H9 (cell line): Measurements from ENCODE around the gene CBX8. TPM values are rescaled to one million over a fixed set of nuclear protein-coding genes. Genes with fewer than 3 reads are reported as not detected.
A peak's percentile ranks its signal among the peaks of the same experiment; 100 is the strongest.

Source experiments
- DNase-seq: peaks from one replicate; pipeline ENCODE4 v3.0.0-alpha.2; 2017
- H2AFZ ChIP-seq: one replicate; pipeline ENCODE4 v1.6.1; 2013; ENCODE audit warnings: mild to moderate bottlenecking, low read length, control low read depth, moderate library complexity
- H2AK5ac ChIP-seq: 2 replicates; pipeline ENCODE4 v1.6.1; 2013; ENCODE audit warnings: low read length, control low read depth, mixed read lengths; ENCODE audit not compliant: insufficient read length
- H2BK120ac ChIP-seq: one replicate; pipeline ENCODE4 v1.6.1; 2013; ENCODE audit warnings: low read depth, mild to moderate bottlenecking, low read length, control low read depth, inconsistent platforms; ENCODE audit not compliant: poor library complexity, severe bottlenecking
- H2BK12ac ChIP-seq: 2 replicates; pipeline ENCODE4 v1.6.1; 2013; ENCODE audit warnings: low read length, control low read depth, mixed read lengths, low read depth; ENCODE audit not compliant: insufficient read length
- H2BK15ac ChIP-seq: 2 replicates; pipeline ENCODE4 v1.6.1; 2013; ENCODE audit warnings: low read depth, low read length, control low read depth
- H2BK20ac ChIP-seq: one replicate; pipeline ENCODE4 v1.6.1; 2013; ENCODE audit warnings: low read depth, mild to moderate bottlenecking, low read length, control low read depth, inconsistent platforms; ENCODE audit not compliant: poor library complexity, severe bottlenecking
- H2BK5ac ChIP-seq: 2 replicates; pipeline ENCODE4 v1.6.1; 2013; ENCODE audit warnings: low read length, control low read depth, mixed read lengths; ENCODE audit not compliant: insufficient read length
- H3K14ac ChIP-seq: 2 replicates; pipeline ENCODE4 v1.6.1; 2013; ENCODE audit warnings: low read length, control low read depth; ENCODE audit not compliant: insufficient read depth
- H3K18ac ChIP-seq: 2 replicates; pipeline ENCODE4 v1.6.1; 2013; ENCODE audit warnings: low read depth, mild to moderate bottlenecking, mixed read lengths, low read length, control low read depth; ENCODE audit not compliant: insufficient read length
- H3K23ac ChIP-seq: 2 replicates; pipeline ENCODE4 v1.6.1; 2013; ENCODE audit warnings: low read length, control low read depth, mixed read lengths, low read depth; ENCODE audit not compliant: insufficient read length
- H3K23me2 ChIP-seq: 2 replicates; pipeline ENCODE4 v1.6.1; 2013; ENCODE audit warnings: low read depth, mild to moderate bottlenecking, mixed read lengths, low read length, control low read depth; ENCODE audit not compliant: insufficient read length, poor library complexity, severe bottlenecking
- H3K27ac ChIP-seq: 2 replicates; pipeline ENCODE4 v1.5.1; 2013; ENCODE audit warnings: low read length, control low read depth, mixed read lengths, low read depth; ENCODE audit not compliant: insufficient read length
- H3K27me3 ChIP-seq: 2 replicates; pipeline ENCODE4 v1.6.1; 2013; ENCODE audit warnings: low read length, control low read depth, inconsistent platforms; ENCODE audit not compliant: insufficient read depth
- H3K4ac ChIP-seq: 2 replicates; pipeline ENCODE4 v1.6.1; 2013; ENCODE audit warnings: low read depth, mild to moderate bottlenecking, control low read depth, inconsistent platforms, low read length, moderate library complexity
- H3K4me1 ChIP-seq: 2 replicates; pipeline ENCODE4 v1.6.1; 2013; ENCODE audit warnings: low read length, control low read depth, inconsistent platforms; ENCODE audit not compliant: insufficient read depth
- H3K4me2 ChIP-seq: 2 replicates; pipeline ENCODE4 v1.6.1; 2013; ENCODE audit warnings: low read length, control low read depth, mixed read lengths; ENCODE audit not compliant: insufficient read length, insufficient read depth
- H3K56ac ChIP-seq: 2 replicates; pipeline ENCODE4 v1.6.1; 2013; ENCODE audit warnings: low read depth, mild to moderate bottlenecking, mixed read lengths, low read length, control low read depth; ENCODE audit not compliant: insufficient read length
- H3K79me1 ChIP-seq: 2 replicates; pipeline ENCODE4 v1.6.1; 2013; ENCODE audit warnings: low read depth, mild to moderate bottlenecking, moderate library complexity, low read length, control low read depth, inconsistent platforms; ENCODE audit not compliant: insufficient read depth, poor library complexity, severe bottlenecking
- H3K79me2 ChIP-seq: 2 replicates; pipeline ENCODE4 v1.6.1; 2013; ENCODE audit warnings: low read length, control low read depth, inconsistent platforms; ENCODE audit not compliant: insufficient read depth
- H3K9ac ChIP-seq: 2 replicates; pipeline ENCODE4 v1.6.1; 2013; ENCODE audit warnings: low read length, control low read depth, mixed read lengths; ENCODE audit not compliant: insufficient read length; ENCODE audit errors: extremely low read depth
- H3K9me3 ChIP-seq: one replicate; pipeline ENCODE4 v1.6.1; 2013; ENCODE audit warnings: low read depth, low read length, inconsistent platforms; ENCODE audit not compliant: control insufficient read depth
- H3T11ph ChIP-seq: one replicate; pipeline ENCODE4 v1.6.1; 2013; ENCODE audit warnings: mild to moderate bottlenecking, low read length, control low read depth, inconsistent platforms
- H4K20me1 ChIP-seq: one replicate; pipeline ENCODE4 v1.6.1; 2013; ENCODE audit not compliant: control insufficient read depth, insufficient read length, insufficient read depth
- H4K5ac ChIP-seq: 2 replicates; pipeline ENCODE4 v1.6.1; 2013; ENCODE audit warnings: low read depth, mild to moderate bottlenecking, mixed read lengths, low read length, control low read depth; ENCODE audit not compliant: insufficient read length
- H4K8ac ChIP-seq: replicated peaks from 2 replicates; pipeline ENCODE4 v1.6.1; 2013; ENCODE audit warnings: low read length, control low read depth, mixed read lengths, low read depth; ENCODE audit not compliant: insufficient read length
- H4K91ac ChIP-seq: 2 replicates; pipeline ENCODE4 v1.6.1; 2013; ENCODE audit warnings: low read depth, mild to moderate bottlenecking, moderate library complexity, mixed read lengths, low read length, control low read depth; ENCODE audit not compliant: insufficient read length
- H3K27ac Mint-ChIP-seq, 3 experiments: 2 replicates in 2 of 3; 3 replicates in 1 of 3; pipeline ENCODE4 v1.8.0; 2020 to 2021; ENCODE audit warnings: mixed read lengths in 3 of 3, mild to moderate bottlenecking in 1 of 3, moderate library complexity in 1 of 3
- H3K27me3 Mint-ChIP-seq: 2 replicates; pipeline ENCODE4 v1.8.0; 2021; ENCODE audit warnings: low read depth, mild to moderate bottlenecking, moderate library complexity, mixed read lengths
- H3K36me3 Mint-ChIP-seq, 3 experiments: 2 replicates in 2 of 3; 3 replicates in 1 of 3; pipeline ENCODE4 v1.8.0; 2020 to 2021; ENCODE audit warnings: low read depth in 3 of 3, mixed read lengths in 3 of 3; ENCODE audit not compliant: insufficient read depth in 1 of 3
- H3K4me1 Mint-ChIP-seq, 2 experiments: 2 replicates each; pipeline ENCODE4 v1.8.0; 2020; ENCODE audit warnings: mixed read lengths in 2 of 2
- H3K4me3 Mint-ChIP-seq, 2 experiments: 2 replicates in 1 of 2; 3 replicates in 1 of 2; pipeline ENCODE4 v1.8.0; 2020 to 2021; ENCODE audit warnings: mild to moderate bottlenecking in 2 of 2, mixed read lengths in 2 of 2, moderate library complexity in 1 of 2
- H3K9me3 Mint-ChIP-seq, 2 experiments: 2 replicates in 1 of 2; 3 replicates in 1 of 2; pipeline ENCODE4 v1.8.0; 2020; ENCODE audit warnings: mild to moderate bottlenecking in 2 of 2, mixed read lengths in 2 of 2, moderate library complexity in 1 of 2
- WGBS: extraction: QIAGEN DNeasy Blood & Tissue Kit; methylation state at CpG from one replicate; pipeline ENCODE4 v1.1.7; 2013; ENCODE audit warnings: missing lambda C conversion rate, low lambda C conversion rate, mixed read lengths; ENCODE audit not compliant: insufficient read length; ENCODE audit errors: extremely low coverage; 5-methylcytosine and 5-hydroxymethylcytosine counted together
- total RNA-seq: library from RNA; stranded (reverse); gene quantifications from 2 replicates; pipeline ENCODE4 v1.2.1, GENCODE V29; 2021
- TF ChIP-seq, protein P1 (sequence below): fragments of 200-600 bp; sonication (generic); conservative IDR thresholded peaks from 3 replicates; pipeline ENCODE4 v1.8.0; 2021; ENCODE audit warnings: antibody characterized with exemption, mild to moderate bottlenecking

CBX8 gene
- total RNA-seq, 1 experiment from 2014 or later, result 1.2 TPM

DNA sequence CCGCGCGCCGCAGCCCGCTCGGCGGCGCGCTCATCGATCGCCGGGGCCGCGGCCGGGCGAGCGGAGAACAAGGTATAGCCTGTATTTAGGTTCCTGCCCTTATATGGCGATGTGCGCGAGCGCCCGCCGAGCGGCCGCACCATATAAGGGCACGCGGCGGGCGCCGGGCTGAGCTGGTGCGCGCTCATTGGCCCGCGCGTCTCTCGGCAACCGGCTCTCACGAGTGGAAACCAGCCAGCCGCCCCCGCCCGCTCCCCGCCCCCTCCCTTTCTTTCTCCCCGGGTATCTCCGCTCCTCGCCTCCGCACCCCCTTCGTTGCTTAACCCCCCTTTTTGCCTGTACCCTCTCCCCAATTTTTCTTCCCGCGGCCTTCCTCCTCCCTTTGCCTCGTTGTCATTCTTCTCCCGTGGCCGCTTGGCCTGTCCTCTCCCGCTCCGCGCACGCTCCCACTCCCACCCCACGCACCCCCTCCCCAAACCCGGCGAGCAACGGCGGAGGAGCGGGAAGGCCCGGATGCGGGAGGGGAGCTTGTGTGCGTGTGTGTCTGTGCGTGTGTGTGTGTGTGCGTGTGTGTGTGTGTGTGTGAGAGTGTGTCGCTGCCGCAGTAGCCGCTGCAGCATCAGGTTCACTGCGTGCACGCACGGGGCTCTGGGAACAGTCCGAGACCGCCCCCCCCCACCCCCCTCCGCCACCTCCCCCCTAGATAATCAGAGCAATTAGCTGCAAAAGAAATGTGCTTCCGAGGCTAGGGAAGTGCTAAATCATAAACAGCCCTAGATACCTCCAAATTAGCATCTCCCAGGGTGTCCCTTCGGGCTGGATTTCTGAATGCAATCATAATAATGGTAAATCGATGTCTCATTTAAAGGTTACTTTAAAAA lies 13.5 kb upstream of the CBX8 start:
- peak overlapping the region; percentile 99 for H3K18ac ChIP-seq
- WGBS, result no CpG with 5 or more reads among the region's 79 CpGs
- H3K23me2 ChIP-seq, result peaks cover 3% of the 10 kb centered on the region
- Mint-ChIP-seq H3K4me1 (peaks cover 40 to 49% of the 10 kb centered on the region in 2 experiments), H3K36me3 (no peaks in the 10 kb centered on the region; a peak in 1 of 7 replicates), H3K9me3 (peaks cover 5 to 7% of the 10 kb centered on the region in 2 experiments; a peak in 3 of 5 replicates), H3K27ac (no peak overlapping the region), H3K27me3 (peaks cover 92% of the 10 kb centered on the region), H3K4me3 (peak overlapping the region; percentile 5 to 73; a peak in 4 of 5 replicates)
- no peaks in the 10 kb centered on the region for H3K79me2 ChIP-seq
- H3K79me1 ChIP-seq, result no peaks in the 10 kb centered on the region
- H2AFZ ChIP-seq, result no peak overlapping the region
- no peak overlapping the region; the same call in 1 of the 2 replicates for H3K4ac ChIP-seq
- H2BK5ac ChIP-seq, result no peak overlapping the region
- H2BK20ac ChIP-seq, result no peak overlapping the region
- peak overlapping the region; percentile 96 for H2BK120ac ChIP-seq
- H4K20me1 ChIP-seq, result no peaks in the 10 kb centered on the region
- H3K56ac ChIP-seq, result no peak overlapping the region
- H2AK5ac ChIP-seq, result no peak overlapping the region
- no peak overlapping the region for H3T11ph ChIP-seq
- peak; percentile 94 for DNase-seq
- H2BK12ac ChIP-seq, result peak overlapping the region; percentile 86
- no peak overlapping the region for H2BK15ac ChIP-seq
- no peak overlapping the region for H4K8ac ChIP-seq
- H3K9me3 ChIP-seq, result no peaks in the 10 kb centered on the region
- H3K4me1 ChIP-seq, result no peaks in the 10 kb centered on the region; the same call in 1 of the 2 replicates
- no peak overlapping the region for H3K27ac ChIP-seq
- H4K5ac ChIP-seq, result no peak overlapping the region
- H4K91ac ChIP-seq, result no peak overlapping the region
- no peak overlapping the region for H3K9ac ChIP-seq
- TF ChIP-seq, protein P1, sequence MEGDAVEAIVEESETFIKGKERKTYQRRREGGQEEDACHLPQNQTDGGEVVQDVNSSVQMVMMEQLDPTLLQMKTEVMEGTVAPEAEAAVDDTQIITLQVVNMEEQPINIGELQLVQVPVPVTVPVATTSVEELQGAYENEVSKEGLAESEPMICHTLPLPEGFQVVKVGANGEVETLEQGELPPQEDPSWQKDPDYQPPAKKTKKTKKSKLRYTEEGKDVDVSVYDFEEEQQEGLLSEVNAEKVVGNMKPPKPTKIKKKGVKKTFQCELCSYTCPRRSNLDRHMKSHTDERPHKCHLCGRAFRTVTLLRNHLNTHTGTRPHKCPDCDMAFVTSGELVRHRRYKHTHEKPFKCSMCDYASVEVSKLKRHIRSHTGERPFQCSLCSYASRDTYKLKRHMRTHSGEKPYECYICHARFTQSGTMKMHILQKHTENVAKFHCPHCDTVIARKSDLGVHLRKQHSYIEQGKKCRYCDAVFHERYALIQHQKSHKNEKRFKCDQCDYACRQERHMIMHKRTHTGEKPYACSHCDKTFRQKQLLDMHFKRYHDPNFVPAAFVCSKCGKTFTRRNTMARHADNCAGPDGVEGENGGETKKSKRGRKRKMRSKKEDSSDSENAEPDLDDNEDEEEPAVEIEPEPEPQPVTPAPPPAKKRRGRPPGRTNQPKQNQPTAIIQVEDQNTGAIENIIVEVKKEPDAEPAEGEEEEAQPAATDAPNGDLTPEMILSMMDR, result no peak
- no peak overlapping the region for H3K23ac ChIP-seq
- H3K27me3 ChIP-seq, result peaks cover 80% of the 10 kb centered on the region
- peak overlapping the region; percentile 94 for H3K14ac ChIP-seq
- peak overlapping the region; percentile 50 for H3K4me2 ChIP-seq
